ENCODE measurements around the gene OSBPL7.

- no peak; the same call in 1 of the 2 replicates for TF ChIP-seq CTCF (IDR thresholded peaks at IDR 0.05; ENCODE audit: low read length)
- no peak for TF ChIP-seq EZH2 (IDR thresholded peaks at IDR 0.05; ENCODE audit: borderline replicate concordance, low read length)
Measured at GRCh38 chr17:47843391-47843730, 21.8 kb upstream of the OSBPL7 start.

Data from OCI-LY1 (cell line).